HL-60 (cell line): Measurements from ENCODE around the gene GJC3.
A peak's percentile ranks its signal among the peaks of the same experiment; 100 is the strongest.

ENCODE experiments used
- DNase-seq, 2 experiments: peaks; one replicate each; pipeline ENCODE4 v3.0.0-alpha.2; 2010 to 2020; ENCODE audit warnings: low read depth in 1 of 2, low spot score in 1 of 2
- H3K27ac ChIP-seq: fragments of 250-450 bp; sonication (Bioruptor Pico); replicated peaks from 2 replicates; pipeline ENCODE4 v1.5.1; 2020; ENCODE audit warnings: mild to moderate bottlenecking, moderate library complexity
- H3K27me3 ChIP-seq: fragments of 250-450 bp; sonication (Bioruptor Pico); 2 replicates; pipeline ENCODE4 v1.5.1; 2021; ENCODE audit warnings: mild to moderate bottlenecking, moderate library complexity; ENCODE audit not compliant: insufficient read depth, poor library complexity, severe bottlenecking
- H3K4me3 ChIP-seq: replicated peaks from 2 replicates; pipeline ENCODE4 v1.5.1; 2011; ENCODE audit warnings: mild to moderate bottlenecking, control low read depth, low read length; ENCODE audit not compliant: insufficient read depth
- GABPA ChIP-seq: IDR thresholded peaks from 2 replicates; pipeline ENCODE4 v1.6.1; 2012; ENCODE audit warnings: low read depth
- POLR2AphosphoS5 ChIP-seq: IDR thresholded peaks from 2 replicates; pipeline ENCODE4 v1.6.1; 2012; ENCODE audit warnings: low read depth
- SPI1 ChIP-seq: IDR thresholded peaks from 2 replicates; pipeline ENCODE4 v1.6.1; 2012; ENCODE audit warnings: low read depth, mild to moderate bottlenecking, borderline replicate concordance
- TF ChIP-seq, protein P1 (sequence below): IDR thresholded peaks from one replicate; pipeline ENCODE4 v1.5.1; 2011; ENCODE audit warnings: low read length, control low read depth, inconsistent platforms; ENCODE audit not compliant: insufficient read depth
- TF ChIP-seq, protein P2 (sequence below): IDR thresholded peaks from 2 replicates; pipeline ENCODE4 v1.6.1; 2012; ENCODE audit warnings: low read depth; ENCODE audit not compliant: insufficient replicate concordance

GJC3 gene

DNA sequence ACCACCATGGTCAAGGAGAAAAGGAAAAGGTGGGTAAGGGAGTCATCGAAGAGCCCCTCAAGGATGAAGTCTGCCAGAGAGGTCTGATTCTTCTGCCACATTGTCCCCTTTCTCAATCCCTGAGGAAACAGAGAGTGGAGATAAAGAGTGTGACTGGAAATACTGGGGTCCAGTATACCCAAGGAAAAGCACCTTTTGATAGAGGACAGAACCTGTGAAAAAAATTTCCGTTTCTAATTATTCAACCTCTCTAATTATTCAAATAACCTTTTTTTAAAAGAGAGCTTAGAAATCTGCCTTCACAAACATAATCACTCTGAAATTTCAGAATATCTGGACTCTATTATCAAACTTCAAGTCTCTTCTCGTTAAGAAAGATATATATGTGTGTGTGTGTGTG lies 52.5 kb downstream of the GJC3 start, which contains the start of gene OR2AE1:
OR2AE1 (minus strand) TSS at position 101 of the 400 bp plus-strand sequence; CDS start at position 101, 0 bp downstream.
- no peak for DNase-seq
- Histone ChIP-seq H3K27me3 (no peaks in the 10 kb centered on the region), H3K27ac (peak within 1 kb of the TSS; percentile 19; the same call in 1 of the 2 replicates), H3K4me3 (no peak within 1 kb of the TSS)
- TF ChIP-seq, protein P1, sequence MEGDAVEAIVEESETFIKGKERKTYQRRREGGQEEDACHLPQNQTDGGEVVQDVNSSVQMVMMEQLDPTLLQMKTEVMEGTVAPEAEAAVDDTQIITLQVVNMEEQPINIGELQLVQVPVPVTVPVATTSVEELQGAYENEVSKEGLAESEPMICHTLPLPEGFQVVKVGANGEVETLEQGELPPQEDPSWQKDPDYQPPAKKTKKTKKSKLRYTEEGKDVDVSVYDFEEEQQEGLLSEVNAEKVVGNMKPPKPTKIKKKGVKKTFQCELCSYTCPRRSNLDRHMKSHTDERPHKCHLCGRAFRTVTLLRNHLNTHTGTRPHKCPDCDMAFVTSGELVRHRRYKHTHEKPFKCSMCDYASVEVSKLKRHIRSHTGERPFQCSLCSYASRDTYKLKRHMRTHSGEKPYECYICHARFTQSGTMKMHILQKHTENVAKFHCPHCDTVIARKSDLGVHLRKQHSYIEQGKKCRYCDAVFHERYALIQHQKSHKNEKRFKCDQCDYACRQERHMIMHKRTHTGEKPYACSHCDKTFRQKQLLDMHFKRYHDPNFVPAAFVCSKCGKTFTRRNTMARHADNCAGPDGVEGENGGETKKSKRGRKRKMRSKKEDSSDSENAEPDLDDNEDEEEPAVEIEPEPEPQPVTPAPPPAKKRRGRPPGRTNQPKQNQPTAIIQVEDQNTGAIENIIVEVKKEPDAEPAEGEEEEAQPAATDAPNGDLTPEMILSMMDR, result no peak
- TF ChIP-seq SPI1, result no peak
- no peak for TF ChIP-seq GABPA
- TF ChIP-seq, protein P2, sequence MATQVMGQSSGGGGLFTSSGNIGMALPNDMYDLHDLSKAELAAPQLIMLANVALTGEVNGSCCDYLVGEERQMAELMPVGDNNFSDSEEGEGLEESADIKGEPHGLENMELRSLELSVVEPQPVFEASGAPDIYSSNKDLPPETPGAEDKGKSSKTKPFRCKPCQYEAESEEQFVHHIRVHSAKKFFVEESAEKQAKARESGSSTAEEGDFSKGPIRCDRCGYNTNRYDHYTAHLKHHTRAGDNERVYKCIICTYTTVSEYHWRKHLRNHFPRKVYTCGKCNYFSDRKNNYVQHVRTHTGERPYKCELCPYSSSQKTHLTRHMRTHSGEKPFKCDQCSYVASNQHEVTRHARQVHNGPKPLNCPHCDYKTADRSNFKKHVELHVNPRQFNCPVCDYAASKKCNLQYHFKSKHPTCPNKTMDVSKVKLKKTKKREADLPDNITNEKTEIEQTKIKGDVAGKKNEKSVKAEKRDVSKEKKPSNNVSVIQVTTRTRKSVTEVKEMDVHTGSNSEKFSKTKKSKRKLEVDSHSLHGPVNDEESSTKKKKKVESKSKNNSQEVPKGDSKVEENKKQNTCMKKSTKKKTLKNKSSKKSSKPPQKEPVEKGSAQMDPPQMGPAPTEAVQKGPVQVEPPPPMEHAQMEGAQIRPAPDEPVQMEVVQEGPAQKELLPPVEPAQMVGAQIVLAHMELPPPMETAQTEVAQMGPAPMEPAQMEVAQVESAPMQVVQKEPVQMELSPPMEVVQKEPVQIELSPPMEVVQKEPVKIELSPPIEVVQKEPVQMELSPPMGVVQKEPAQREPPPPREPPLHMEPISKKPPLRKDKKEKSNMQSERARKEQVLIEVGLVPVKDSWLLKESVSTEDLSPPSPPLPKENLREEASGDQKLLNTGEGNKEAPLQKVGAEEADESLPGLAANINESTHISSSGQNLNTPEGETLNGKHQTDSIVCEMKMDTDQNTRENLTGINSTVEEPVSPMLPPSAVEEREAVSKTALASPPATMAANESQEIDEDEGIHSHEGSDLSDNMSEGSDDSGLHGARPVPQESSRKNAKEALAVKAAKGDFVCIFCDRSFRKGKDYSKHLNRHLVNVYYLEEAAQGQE, result no peak
- TF ChIP-seq POLR2AphosphoS5, result no peak

DNA sequence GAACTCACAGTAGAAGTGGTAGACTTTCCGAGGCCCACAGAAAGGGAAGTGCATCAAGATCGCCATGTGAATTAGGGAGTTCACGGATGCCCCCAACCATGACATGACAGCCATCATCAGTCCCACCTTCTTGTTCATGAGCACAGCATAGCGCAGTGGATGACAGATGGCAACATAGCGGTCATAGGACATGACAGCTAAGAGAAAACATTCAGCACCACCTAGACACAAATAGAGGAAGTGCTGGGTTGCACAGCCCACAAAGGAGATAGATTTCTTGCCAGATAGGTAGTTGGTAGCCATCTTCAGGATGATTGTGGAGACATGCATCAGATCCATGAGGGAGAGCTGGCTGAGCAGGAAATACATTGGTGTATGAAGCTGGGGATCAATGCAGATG lies 52.9 kb downstream of the GJC3 start:
- no peaks in the 10 kb centered on the region for H3K27me3 ChIP-seq
- peak; percentile 98 for TF ChIP-seq SPI1
- TF ChIP-seq, protein P2, result no peak
- TF ChIP-seq, protein P1, result no peak
- H3K4me3 ChIP-seq, result no peak overlapping the region
- DNase-seq, result peak in 1 of 2 experiments; percentile 76
- H3K27ac ChIP-seq, result peak overlapping the region; percentile 19; the same call in 1 of the 2 replicates
